Keratinocyte (primary cell): ENCODE measurements around the gene DRC1.

Experiments
- EZH2 ChIP-seq: IDR thresholded peaks from one replicate; pipeline ENCODE4 v1.6.1; 2012; ENCODE audit warnings: inconsistent platforms, mild to moderate bottlenecking, low read length, moderate library complexity
- TF ChIP-seq, protein P1 (sequence below), 3 experiments: IDR thresholded peaks in 1 of 3; conservative IDR thresholded peaks in 1 of 3; optimal IDR thresholded peaks in 1 of 3; 2 replicates in 2 of 3; 3 replicates in 1 of 3; pipeline versions ENCODE3 to v1.5.1; 2011; ENCODE audit warnings: low read length in 3 of 3, mild to moderate bottlenecking in 3 of 3, moderate library complexity in 2 of 3, control low read depth in 1 of 3, inconsistent platforms in 1 of 3; ENCODE audit not compliant: insufficient read depth in 2 of 3; ENCODE audit errors: extremely low read depth in 1 of 3

DNA sequence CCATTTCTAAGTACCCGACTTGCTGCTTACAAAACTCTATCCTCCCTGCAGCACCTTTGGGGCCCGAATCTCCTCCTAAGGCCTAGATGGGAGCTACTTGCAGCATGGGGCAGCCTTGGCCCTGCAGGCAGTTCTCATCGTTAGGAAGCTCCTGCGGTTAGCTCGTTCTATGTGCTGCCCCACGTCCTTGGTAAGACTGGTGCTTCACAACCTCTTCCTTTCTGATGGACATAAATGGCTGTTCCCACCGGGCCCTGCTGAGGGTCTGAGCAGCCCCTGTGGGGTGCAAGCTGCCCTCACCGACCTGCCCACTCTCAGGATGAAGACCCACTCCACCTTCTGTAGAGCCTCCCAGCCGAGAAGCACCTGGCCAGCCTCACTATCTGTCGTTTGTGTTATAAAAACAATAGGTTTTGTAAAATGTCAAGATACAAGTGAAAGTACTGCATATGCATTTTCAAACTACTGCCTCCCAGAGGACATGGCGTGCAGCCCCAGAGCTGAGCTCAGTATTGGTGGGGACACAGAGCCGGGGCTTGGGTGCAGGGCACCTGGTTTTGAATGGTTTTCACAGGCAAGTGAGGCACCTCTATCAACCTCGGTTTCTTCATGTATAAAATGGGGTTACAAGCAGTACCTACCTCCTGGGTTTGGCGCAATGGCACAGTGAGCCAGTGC is 56.8 kb downstream of the DRC1 start:
- TF ChIP-seq, protein P1, sequence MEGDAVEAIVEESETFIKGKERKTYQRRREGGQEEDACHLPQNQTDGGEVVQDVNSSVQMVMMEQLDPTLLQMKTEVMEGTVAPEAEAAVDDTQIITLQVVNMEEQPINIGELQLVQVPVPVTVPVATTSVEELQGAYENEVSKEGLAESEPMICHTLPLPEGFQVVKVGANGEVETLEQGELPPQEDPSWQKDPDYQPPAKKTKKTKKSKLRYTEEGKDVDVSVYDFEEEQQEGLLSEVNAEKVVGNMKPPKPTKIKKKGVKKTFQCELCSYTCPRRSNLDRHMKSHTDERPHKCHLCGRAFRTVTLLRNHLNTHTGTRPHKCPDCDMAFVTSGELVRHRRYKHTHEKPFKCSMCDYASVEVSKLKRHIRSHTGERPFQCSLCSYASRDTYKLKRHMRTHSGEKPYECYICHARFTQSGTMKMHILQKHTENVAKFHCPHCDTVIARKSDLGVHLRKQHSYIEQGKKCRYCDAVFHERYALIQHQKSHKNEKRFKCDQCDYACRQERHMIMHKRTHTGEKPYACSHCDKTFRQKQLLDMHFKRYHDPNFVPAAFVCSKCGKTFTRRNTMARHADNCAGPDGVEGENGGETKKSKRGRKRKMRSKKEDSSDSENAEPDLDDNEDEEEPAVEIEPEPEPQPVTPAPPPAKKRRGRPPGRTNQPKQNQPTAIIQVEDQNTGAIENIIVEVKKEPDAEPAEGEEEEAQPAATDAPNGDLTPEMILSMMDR (optimal IDR thresholded peaks at IDR 0.05 in 1 of 3, IDR thresholded peaks at IDR 0.05 in 1 of 3, conservative IDR thresholded peaks at IDR 0.05 in 1 of 3; ENCODE audit: extremely low read depth in 1 of 3, insufficient read depth in 2 of 3, low read length in 3 of 3) = no peak
- TF ChIP-seq EZH2 = no peak
